ENCODE data around the gene NSG2.

DNA sequence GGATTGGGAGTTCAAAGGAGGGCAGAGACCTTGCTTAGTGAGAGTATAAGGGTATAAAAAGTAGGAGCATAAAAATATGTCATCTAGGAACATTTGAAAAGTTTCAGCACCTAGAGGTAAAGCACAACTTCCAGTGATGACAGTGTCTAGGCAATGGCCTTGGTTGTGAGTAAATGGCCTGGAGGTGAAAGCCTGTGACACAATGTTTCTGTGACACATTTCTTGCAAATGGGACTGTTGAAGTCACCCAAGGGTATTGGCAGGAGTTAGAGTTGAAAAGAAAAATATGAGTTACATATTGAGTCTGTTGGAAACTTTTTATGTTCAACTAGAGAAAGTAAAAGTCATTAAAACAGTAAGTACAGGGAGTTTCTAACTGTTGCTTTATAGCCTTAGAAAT lies 41.7 kb upstream of the NSG2 start:
- TF ChIP-seq POLR2A (IDR thresholded peaks at IDR 0.05), result no peak
- TF ChIP-seq, protein P1, sequence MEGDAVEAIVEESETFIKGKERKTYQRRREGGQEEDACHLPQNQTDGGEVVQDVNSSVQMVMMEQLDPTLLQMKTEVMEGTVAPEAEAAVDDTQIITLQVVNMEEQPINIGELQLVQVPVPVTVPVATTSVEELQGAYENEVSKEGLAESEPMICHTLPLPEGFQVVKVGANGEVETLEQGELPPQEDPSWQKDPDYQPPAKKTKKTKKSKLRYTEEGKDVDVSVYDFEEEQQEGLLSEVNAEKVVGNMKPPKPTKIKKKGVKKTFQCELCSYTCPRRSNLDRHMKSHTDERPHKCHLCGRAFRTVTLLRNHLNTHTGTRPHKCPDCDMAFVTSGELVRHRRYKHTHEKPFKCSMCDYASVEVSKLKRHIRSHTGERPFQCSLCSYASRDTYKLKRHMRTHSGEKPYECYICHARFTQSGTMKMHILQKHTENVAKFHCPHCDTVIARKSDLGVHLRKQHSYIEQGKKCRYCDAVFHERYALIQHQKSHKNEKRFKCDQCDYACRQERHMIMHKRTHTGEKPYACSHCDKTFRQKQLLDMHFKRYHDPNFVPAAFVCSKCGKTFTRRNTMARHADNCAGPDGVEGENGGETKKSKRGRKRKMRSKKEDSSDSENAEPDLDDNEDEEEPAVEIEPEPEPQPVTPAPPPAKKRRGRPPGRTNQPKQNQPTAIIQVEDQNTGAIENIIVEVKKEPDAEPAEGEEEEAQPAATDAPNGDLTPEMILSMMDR (IDR thresholded peaks at IDR 0.05), result no peak
